ENCODE measurements around the gene NCAPD3.

- no peak for TF ChIP-seq POLR2A (IDR thresholded peaks at IDR 0.05; ENCODE audit: extremely low read depth, insufficient read length)
- no peak for TF ChIP-seq CTCF (IDR thresholded peaks at IDR 0.05; ENCODE audit: low read depth, low read length)
- TF ChIP-seq MAX (IDR thresholded peaks at IDR 0.05; ENCODE audit: low read depth, low read length) = no peak
- TF ChIP-seq MYC (IDR thresholded peaks at IDR 0.05; ENCODE audit: low read depth, low read length) = no peak
These were observed 26.9 kb upstream of the NCAPD3 start for GRCh38 chr11:134250675-134251074.
